Measurements from ENCODE around the gene HDAC9.

DNA sequence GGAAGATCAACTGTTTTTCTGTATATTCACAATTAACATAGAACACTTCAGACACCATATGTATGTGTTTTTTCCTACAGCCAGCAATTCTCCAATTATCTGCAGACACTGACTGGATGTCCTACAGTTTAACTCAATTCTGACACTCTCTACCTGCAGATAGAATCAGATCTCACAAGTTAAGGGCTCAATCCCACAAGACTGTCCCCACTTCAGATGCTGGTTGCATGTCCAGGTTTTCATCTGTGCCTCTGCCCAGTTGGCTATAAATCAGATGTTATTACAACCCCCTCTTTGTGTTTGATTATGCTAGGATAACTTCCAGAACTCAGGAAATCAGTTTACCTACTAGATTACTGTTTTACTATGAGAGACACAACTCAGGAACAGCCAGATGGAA, 326.0 kb downstream of the HDAC9 start:
- TF ChIP-seq OSR2 (tag by site-specific recombination; IDR thresholded peaks at IDR 0.05): no peak
- TF ChIP-seq, protein P1, sequence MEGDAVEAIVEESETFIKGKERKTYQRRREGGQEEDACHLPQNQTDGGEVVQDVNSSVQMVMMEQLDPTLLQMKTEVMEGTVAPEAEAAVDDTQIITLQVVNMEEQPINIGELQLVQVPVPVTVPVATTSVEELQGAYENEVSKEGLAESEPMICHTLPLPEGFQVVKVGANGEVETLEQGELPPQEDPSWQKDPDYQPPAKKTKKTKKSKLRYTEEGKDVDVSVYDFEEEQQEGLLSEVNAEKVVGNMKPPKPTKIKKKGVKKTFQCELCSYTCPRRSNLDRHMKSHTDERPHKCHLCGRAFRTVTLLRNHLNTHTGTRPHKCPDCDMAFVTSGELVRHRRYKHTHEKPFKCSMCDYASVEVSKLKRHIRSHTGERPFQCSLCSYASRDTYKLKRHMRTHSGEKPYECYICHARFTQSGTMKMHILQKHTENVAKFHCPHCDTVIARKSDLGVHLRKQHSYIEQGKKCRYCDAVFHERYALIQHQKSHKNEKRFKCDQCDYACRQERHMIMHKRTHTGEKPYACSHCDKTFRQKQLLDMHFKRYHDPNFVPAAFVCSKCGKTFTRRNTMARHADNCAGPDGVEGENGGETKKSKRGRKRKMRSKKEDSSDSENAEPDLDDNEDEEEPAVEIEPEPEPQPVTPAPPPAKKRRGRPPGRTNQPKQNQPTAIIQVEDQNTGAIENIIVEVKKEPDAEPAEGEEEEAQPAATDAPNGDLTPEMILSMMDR (tag by site-specific recombination; IDR thresholded peaks at IDR 0.05): no peak
- no peak for TF ChIP-seq MZF1 (tag by site-specific recombination; IDR thresholded peaks at IDR 0.05; ENCODE audit: borderline replicate concordance)
- TF ChIP-seq, protein P2, sequence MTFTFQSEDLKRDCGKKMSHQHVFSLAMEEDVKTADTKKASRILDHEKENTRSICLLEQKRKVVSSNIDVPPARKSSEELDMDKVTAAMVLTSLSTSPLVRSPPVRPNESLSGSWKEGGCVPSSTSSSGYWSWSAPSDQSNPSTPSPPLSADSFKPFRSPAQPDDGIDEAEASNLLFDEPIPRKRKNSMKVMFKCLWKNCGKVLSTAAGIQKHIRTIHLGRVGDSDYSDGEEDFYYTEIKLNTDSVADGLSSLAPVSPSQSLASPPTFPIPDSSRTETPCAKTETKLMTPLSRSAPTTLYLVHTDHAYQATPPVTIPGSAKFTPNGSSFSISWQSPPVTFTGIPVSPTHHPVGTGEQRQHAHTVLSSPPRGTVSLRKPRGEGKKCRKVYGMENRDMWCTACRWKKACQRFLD (tag by site-specific recombination; IDR thresholded peaks at IDR 0.05): no peak
- no peak for TF ChIP-seq ZNF560 (tag by site-specific recombination; IDR thresholded peaks at IDR 0.05; ENCODE audit: borderline replicate concordance)
- TF ChIP-seq ZNF174 (tag by site-specific recombination; IDR thresholded peaks at IDR 0.05): no peak
- TF ChIP-seq, protein P3, sequence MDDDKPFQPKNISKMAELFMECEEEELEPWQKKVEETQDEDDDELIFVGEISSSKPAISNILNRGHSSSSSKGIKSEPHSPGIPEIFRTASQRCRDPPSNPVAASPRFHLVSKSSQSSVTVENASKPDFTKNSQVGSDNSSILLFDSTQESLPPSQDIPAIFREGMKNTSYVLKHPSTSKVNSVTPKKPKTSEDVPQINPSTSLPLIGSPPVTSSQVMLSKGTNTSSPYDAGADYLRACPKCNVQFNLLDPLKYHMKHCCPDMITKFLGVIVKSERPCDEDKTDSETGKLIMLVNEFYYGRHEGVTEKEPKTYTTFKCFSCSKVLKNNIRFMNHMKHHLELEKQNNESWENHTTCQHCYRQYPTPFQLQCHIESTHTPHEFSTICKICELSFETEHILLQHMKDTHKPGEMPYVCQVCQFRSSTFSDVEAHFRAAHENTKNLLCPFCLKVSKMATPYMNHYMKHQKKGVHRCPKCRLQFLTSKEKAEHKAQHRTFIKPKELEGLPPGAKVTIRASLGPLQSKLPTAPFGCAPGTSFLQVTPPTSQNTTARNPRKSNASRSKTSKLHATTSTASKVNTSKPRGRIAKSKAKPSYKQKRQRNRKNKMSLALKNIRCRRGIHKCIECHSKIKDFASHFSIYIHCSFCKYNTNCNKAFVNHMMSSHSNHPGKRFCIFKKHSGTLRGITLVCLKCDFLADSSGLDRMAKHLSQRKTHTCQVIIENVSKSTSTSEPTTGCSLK (tag by site-specific recombination; IDR thresholded peaks at IDR 0.05): no peak
- TF ChIP-seq YY1 (tag by site-specific recombination; IDR thresholded peaks at IDR 0.05): no peak
- no peak for TF ChIP-seq ZXDB (tag by site-specific recombination; IDR thresholded peaks at IDR 0.05)
- no peak for TF ChIP-seq ZSCAN23 (tag by site-specific recombination; IDR thresholded peaks at IDR 0.05)
